Renal cortical epithelial cell (primary cell): ENCODE data around the gene ADCY5. TPM values are rescaled to one million over a fixed set of nuclear protein-coding genes. Genes with fewer than 3 reads are reported as not detected.

ENCODE experiments used
- DNase-seq: peaks from one replicate; pipeline ENCODE4 v3.0.0-alpha.2; 2011; ENCODE audit warnings: low read depth
- total RNA-seq: library from RNA; depleted of rRNA; stranded (reverse); fragments of >200 nt; gene quantifications from 2 replicates; pipeline ENCODE4 v1.2.3, GENCODE V29; 2014

The ADCY5 gene
- total RNA-seq, 1 donor from 2014 or later, result 0.99 TPM

DNA sequence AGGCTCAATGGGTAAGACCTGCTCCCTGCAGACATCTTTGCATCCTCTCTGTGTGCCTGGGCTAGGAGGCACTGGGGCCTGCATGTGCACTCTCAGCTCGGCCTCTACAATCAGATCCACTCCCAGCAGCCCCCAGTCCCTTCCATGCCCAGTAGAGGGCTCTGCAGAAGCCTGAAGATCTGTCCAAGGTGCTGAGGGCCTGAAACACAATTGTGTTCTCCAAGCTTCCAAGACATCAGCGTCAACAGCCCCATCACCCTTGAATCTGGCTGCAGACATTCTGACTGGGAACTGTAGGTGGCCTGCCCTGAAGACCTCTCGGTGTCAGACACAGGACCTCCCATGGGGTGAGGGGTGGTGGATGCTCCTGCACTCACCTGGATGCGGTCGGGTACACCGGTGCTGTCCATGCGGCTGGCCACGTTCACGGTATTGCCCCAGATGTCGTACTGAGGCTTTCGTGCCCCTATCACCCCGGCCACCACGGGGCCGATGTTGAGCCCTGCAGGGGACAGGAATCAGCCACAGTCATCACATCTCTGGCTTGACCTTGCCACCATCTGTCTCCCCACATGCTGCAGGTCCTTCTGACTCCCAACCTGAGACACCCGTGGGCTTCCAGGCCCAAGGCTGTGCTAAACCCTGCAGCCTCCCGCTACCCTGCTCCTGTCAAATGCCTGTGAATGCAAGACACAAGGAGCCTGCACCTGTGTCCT, 162.4 kb downstream of the ADCY5 start:
- DNase-seq, result peak; percentile 56

DNA sequence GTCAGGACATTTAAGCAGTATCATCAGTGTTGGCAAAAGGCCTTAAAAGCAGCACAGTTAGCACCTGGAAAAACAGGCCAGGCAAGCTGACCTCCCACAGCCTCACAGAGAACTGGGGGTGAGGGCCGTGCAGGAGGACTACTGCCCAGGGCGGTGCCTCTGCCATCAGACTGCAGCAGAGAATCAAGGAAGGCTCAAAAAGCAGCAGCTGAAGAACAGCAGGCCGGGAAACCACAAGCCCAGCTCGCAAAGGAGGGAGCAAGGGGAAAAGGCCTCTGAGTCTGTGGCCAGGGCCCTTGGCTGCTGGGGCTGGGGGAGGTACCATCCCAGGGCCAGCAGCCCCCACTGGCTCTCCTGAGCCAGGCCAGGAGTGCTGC, 163.0 kb downstream of the ADCY5 start:
- no peak for DNase-seq

DNA sequence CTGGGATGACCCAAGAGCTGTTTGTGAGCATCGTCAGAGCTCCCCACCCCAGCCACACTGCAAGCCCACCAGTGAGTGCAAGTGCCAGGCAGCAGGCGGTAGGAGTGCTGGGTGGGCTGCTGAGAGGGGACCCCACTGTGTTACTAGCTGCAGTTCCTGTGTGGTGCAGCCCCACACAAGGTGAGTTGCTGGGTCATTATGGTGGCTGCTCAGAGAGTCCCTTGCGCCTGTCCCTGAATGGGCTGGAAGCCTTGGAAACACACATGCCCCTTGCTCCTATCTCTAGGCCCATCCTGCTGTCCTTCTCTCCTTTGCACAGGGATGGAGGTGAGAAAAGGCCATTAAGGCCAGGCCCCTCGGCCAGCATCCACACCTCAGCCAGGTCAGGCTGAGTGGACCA, 163.4 kb downstream of the ADCY5 start:
- DNase-seq, result no peak

DNA sequence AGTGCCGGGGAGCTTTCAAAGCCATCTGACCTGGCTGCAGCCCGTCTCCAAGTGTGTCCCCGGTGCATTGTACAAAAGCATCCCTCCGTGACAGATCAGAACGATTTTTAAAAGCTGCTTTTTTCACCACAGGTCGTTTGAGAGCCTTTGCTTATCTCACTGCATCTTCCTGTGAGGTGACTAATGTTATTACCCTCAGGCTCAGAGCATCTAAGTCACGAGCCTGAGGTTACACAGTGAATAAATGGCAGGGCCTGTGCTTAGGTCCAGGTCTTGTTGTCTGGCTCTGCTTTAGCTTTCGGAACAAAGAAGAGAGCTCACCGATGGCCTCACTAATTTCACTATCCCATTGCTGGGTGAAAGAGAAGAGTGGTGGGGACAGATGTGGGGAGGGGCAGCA, 163.8 kb downstream of the ADCY5 start:
- peak; percentile 2 for DNase-seq

DNA sequence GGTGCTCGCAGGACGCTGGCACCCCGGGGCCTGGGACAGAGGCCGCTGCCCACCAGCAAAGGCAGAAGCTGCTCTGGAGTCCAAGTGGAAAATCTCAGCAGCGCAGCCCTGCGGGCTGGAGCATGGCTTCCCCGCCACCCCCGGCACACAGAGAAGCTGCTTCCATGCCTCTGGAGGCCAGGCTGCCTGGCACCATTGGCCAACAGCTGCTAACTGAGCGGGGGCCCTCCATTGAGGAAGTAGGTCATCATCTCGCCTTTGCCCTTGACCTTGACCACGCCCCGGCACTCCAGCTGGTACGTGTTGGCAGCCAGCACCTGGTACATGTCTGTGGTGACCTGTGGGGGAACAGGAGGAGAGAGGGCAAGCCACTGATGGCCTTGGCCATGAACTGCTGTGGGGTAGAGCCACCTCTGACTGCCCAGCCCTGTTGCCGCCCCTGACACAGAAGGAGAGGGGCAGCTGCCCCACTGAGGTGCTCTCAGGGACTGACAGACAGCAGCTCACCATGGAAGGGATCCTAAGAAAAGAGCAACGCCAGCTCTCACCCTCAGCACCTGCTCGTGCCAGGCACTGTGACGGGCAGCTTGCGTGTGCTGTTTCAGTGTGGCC, 164.4 kb downstream of the ADCY5 start:
- DNase-seq, result no peak

DNA sequence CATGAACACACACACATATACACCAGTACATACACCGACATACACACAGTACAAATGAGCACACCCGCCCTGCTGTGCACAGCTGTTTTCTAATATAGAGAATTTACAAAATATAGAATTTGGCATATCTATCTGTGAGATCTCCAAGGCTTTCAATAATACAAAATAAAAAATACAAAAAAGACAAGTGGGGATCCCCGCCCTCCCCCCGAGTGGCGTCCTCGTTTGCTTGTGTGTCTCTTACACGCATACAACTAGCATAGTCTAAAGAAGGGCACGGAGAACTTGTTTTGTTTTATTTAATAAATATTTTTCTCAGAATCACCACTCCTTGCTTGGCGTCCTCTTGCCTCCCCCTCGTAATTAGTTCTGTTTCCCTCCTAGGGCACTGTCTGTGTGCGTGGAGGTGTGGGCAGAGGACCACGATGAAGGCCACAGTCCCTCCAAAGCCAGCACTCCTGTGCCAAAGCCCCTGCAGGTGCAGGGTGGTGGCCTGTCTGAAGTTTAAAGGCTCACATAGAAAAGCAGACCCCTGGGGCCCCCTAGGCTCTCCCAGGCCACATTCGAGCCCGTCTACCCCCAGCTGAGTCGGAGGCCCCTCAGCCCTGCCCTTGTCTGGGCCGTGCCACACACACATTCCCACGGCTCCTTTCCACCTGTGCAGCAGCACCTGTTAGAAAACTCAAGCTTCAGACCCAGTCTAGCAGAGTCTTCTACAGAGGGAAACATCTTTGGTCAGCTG, 165.1 kb downstream of the ADCY5 start:
- DNase-seq, result no peak

DNA sequence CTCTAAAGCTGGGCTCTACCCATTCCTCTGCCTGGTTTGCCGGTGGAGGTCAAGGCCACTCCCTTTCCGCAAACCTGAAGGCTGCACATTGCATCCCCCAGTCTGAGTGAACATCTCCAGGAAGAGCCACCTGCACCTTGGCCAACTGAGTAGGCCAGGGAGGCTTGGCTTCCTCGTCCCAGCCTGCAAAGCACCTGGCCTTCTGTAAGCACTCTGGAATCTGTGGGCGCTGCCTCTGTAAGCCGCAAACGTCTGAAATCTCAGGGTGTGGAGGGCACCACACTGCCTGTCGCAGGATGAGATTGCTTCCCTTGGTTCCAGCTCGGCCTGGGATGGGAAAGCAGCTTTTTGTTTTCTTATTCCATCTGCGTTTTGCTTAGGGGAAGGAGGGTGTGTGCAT, 165.8 kb downstream of the ADCY5 start:
- DNase-seq, result no peak

DNA sequence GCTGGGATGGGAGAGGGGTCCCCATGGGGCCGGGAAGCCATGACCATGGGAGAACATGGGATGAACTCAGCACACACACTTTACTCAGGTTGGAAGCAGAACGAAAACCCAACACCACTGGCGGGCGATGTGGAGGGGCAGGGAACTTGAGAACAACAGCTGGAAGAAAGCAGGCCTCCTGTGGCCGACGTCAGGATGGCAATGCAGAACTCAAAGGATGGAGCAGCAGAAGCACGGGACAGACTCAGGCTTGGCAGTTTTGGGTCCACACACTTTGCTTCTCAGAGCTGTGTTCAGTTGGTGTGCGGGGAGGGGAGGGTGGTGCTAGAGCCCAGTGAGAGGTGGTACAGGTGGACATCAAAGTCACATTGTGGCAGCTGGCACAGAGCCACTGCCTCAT, 166.4 kb downstream of the ADCY5 start:
- no peak for DNase-seq

DNA sequence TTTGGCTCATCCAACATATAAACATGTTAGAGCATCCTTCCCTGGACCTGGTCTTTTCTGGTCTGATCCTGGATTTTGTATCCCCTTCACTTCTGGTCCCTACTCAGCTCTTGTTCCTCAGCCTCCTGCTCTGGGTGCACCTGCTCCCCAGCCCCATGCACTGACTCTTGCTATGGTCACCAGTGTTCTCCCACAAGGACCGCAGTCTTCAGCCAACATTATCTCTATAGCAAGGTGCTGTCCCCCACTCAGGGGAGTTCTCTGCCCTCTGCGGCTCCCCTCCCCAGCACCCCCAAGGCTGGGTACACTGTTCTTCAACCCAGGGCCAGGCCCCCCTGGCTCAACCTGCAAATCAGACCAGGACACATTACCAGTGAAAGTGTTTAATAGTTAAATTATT, 167.0 kb downstream of the ADCY5 start:
- no peak for DNase-seq

DNA sequence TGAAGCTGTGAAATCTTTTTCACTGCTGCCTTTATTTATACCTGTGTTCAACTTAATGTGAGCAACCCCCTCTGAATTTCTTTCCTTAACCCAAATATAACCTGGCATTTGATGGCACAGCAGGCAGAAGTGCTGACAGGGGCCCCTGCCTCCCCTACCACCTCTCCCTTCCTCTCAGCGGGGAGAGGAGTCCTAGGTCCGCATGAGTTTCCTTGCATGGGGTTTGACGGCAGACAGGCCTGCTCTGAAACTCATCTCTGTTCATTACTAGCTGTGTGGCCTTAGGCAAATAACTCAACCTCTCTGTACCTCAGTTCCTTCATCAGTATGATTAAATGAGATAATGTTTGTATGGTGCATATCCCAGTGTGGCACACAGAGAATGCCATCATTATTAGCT, 167.5 kb downstream of the ADCY5 start:
- no peak for DNase-seq

DNA sequence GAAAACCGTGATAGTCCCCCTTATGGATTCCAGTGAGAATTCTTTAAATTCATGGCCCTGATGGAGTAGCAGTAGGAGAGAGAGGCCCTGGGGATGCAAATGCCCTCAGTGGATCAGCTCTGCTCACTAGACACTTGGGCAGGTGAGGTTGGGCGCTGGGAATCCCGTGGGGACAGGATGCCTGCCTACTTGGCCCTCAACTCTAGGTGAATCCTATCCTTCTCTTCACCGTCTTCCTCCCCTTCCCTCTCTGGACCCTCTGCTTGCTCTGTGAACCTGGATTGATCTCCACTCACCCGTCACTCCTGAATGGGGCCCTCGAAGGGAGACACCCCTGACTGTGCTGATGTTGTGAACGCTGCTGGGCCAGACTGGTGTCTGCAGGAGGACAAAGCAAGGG, 169.8 kb downstream of the ADCY5 start:
- DNase-seq, result no peak

DNA sequence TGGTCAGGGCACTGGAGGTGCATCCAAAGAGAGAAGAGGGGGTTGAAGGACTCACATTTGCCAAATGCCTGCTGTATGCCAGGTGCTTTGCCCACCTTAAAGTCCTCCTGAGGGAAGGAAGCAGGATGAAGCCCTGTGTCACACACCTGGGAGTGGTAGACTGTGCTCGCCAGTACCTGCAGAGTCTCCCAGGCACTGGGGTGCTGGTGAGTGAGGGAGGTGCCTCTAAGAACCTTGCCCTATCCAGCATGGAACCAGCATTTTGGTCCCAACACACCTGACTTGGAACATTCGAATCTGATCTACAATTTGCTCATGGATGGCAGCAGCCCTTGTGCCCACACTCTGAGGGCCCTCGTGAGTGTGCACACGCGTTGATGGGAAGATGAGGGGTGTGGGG, 170.4 kb downstream of the ADCY5 start:
- DNase-seq, result no peak

DNA sequence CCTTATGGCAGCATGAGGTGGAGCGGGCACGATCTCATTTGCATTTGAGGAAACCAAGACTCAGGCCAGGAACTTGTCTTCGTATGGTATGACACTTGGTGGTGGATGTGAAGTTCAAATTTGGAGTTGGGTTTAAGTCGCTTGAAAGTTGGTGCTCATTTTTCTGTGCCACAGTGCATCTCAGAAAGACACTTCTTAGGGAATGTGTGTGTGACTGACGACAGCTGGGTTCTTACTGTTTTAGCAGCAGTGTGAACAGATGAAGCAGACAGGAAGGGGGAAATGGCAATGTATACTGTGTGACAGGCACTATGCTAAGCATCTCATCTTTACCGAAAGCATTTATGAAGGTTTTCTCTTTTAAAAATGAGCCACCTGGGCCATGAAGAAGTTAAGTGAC, 171.8 kb downstream of the ADCY5 start:
- DNase-seq, result no peak

DNA sequence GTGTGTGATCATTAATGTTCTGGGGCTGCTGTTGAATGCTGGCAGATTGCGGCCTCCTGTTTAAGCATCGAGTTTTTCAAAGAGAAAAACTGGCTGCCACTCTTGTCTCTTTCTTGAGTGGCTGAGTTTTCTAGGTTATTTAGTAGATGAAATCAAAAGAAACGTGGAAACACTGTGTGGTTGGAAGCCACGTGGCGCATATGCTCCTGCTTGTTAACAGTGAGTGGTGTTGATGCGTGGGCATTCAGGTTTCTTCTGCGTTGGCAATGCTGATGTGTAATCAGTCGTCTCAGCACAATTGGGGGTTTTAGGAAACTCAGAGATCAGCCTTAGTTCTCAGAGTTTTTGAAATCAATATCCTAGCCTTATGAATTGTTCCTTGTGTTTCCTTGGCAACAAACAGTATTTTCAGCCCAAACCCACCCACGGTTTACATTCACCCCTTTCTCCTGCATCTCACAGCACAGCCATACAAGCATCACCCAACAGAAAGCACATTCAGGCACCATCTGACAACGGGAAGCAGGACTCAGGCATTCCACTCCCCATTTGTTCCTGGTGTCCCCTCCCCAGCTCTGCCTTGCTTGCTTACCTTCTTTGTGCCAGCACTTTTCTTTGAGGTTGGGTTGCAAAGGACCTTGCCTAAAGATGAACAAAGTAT, 172.4 kb downstream of the ADCY5 start:
- no peak for DNase-seq

DNA sequence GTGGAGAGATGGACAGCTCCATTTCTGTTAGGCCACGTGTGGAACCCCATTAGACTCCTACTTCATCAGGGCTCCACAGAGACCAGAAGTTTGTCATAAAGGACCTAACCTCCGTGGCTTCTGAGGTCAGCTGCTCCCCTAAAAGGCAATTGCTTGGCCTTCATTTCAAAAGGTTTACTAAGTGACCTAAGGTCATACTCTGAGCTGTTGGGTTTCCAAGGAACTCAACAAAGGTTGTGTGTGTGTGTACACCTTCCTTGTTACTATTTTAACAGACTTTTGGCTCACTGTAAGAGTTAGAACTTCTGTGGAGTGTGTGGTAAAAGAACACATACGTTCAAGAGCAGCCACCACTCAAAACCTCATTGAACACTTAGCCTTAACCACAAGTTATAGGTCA, 173.2 kb downstream of the ADCY5 start:
- DNase-seq, result no peak

DNA sequence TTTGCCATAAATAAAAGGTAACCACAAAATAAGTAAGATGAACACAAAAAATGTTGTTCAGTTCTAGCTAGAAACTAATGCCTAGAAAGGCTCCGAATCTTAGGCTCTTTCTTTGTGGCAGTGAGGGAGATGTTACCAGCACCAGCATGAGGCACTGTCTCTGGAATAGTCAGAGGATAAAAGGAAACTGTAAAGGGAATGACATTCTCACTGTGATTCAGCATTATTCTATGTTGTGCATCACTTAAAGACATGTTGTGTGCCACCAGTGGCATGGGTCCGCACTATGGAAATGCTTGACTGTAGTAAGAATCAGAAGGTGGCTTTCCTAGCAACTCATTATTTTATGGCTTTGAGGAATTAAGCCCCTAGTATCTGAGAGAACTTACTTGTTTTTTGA, 176.3 kb downstream of the ADCY5 start:
- DNase-seq, result peak; percentile 2

DNA sequence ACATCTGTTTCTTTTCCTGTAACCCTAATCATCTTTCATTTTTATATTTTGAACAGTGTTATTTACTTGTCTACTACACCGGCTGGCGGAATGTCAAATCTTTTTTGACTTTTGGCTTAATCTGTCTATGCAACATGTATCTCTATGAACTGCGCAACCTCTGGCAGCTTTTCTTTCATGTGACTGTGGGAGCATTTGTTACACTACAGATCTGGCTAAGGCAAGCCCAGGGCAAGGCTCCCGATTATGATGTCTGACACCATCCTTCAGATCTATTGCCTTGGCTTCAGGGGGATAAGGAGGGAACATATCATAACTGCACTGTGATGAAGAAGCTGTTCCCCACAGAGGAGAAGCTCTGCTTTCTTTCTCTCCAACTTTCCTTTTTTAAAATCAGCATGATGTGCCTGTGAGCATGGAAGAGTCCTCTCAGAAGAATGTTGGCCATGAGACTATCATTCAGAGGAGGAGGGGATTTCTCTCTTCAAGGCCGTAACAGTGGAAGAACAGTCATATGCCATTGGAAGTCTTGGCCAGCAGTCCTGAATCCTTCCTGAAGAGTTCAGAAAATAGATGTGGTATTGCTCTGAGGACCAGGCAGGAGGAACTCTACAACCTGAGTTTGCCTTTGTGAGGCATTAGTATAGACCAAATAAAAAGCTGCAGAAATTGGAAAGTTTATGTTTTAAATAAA, 177.3 kb downstream of the ADCY5 start:
- no peak for DNase-seq

DNA sequence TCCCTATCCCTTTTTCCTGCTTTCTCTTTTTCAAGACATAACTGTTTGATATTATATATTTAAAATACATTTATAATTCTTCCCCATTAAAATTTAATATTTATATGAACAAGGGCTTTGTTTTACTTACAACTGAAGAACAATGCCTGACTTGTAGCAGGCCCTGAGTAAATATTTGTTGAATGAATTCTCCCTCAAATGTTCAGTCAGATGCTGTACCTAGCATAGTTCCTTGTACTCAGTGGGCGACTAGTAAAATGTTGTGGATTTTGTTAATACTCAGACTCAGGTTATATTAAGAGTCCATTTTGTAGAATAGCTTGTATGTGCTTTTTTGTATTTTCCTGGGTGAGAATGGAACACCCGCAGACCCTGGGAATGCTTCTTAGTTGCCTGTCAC, 178.1 kb downstream of the ADCY5 start:
- DNase-seq, result no peak

DNA sequence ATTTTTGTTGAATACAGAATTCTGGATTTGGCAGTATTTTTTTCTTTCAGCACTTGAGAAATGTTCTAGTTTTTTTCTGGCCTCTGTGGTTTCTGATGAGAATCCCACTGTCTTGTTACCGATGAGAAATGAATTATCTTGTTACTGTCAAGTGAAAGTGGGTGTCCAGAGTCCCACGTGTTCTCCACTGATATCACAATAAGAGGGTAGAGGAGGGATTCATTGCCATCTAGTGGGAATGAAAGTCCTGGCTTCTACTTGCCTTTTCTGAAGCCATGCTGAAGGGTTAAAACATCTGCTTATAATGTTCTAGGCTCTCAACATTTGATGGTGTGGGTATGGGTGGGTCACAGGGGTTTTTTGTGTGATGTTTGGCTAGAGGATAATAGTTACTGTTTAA, 181.1 kb downstream of the ADCY5 start:
- no peak for DNase-seq

DNA sequence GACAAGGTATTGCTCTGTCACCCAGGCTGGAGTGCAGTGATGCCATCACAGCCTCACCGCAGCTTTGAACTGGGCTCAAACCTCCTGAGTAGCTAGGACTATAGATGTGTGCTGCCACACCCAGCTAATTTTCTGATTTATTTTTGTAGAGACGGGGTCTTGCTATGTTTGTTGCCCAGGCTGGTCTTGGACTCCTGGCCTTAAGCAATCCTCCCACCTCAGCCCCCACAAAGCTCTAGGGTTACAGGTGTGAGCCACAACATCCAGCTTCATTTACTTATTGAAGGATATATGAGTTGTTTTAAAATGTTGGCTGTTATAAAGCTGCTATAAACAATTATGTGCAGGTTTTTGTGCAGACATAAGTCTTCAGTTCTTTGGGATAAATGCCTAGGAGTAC, 184.9 kb downstream of the ADCY5 start:
- DNase-seq, result no peak

DNA sequence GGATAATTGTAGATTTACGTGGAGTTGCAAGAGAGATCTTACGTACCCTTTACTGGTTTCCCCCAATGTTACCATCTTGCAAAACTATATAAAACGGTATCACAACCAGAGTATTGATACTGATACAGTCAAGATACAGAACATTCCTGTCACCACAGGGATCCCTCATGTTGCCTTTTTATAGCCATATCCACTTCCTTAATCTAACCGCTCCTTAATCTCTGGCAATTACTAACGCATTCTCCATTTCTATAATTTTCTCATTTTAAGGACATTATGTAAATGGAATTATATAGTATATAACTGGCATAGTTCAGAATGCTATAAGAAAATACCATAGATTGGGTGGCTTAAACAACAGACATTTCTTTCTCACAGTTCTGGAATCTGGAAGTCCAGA, 186.0 kb downstream of the ADCY5 start:
- no peak for DNase-seq

DNA sequence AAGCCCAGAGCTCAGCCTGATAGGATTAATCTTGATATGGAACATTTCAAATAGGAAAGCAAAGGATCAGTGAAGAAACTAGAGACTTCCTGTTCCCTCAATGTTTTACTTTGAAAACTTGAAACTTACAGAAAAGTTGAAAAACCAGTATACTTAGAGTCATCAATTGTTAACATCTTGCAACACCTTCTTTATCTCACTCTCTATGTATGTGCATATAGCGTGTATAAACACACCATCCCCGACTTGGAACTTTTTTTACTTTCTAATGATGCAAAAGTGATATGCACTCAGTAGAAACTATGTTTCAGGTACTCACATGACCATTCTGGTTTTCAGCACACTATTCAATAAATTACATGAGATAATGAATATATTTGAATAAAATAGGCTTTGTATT, 186.7 kb downstream of the ADCY5 start:
- no peak for DNase-seq
